HepG2 (cell line): Measurements from ENCODE around the gene TLE1. TPM values are rescaled to one million over a fixed set of nuclear protein-coding genes. Genes with fewer than 3 reads are reported as not detected.

Source experiments
- AKAP8 ChIP-seq: sonication (generic); formaldehyde crosslinking; IDR thresholded peaks from 2 replicates; pipeline ENCODE4 v1.5.1; 2020; ENCODE audit warnings: mild to moderate bottlenecking, missing genetic modification reagents
- AKNA ChIP-seq: sonication (generic); formaldehyde crosslinking; IDR thresholded peaks from 2 replicates; pipeline ENCODE4 v1.4.0; 2020; ENCODE audit warnings: missing genetic modification reagents, borderline replicate concordance
- HMG20A ChIP-seq: IDR thresholded peaks from 2 replicates; pipeline ENCODE4 v1.6.1; 2016; ENCODE audit warnings: borderline replicate concordance
- HMG20B ChIP-seq: conservative IDR thresholded peaks from 2 replicates; pipeline ENCODE4 v1.6.1; 2016; ENCODE audit warnings: missing genetic modification reagents, missing compliant biosample characterization
- HNRNPL ChIP-seq: fragments of 200-400 bp; formaldehyde crosslinking; IDR thresholded peaks from 2 replicates; pipeline ENCODE4 v1.6.1; 2017; ENCODE audit warnings: mild to moderate bottlenecking, low read depth, low read length
- IKZF4 ChIP-seq: sonication (generic); formaldehyde crosslinking; IDR thresholded peaks from 2 replicates; pipeline ENCODE4 v1.5.1; 2020; ENCODE audit warnings: borderline replicate concordance, mild to moderate bottlenecking, low read depth, missing genetic modification reagents; ENCODE audit errors: not compliant biosample characterization
- KLF16 ChIP-seq, 2 experiments: sonication (generic) in 1 of 2; formaldehyde crosslinking in 1 of 2; IDR thresholded peaks; 2 replicates each; pipeline versions ENCODE4 v1.6.1 to v1.8.0; 2016 to 2023; ENCODE audit warnings: missing genetic modification reagents in 2 of 2, missing compliant biosample characterization in 1 of 2
- MBNL3 ChIP-seq: fragments of 250-450 bp; sonication (Bioruptor Pico); conservative IDR thresholded peaks from 2 replicates; pipeline ENCODE4 v1.8.0; 2022; ENCODE audit warnings: mild to moderate bottlenecking, inconsistent platforms
- MYPOP ChIP-seq: sonication (generic); formaldehyde crosslinking; IDR thresholded peaks from 2 replicates; pipeline ENCODE4 v1.8.1; 2023; ENCODE audit warnings: mild to moderate bottlenecking, moderate library complexity, missing genetic modification reagents
- RFXAP ChIP-seq: sonication (generic); formaldehyde crosslinking; IDR thresholded peaks from 2 replicates; pipeline ENCODE4 v1.4.0; 2020; ENCODE audit warnings: missing genetic modification reagents, borderline replicate concordance
- SKIL ChIP-seq: sonication (generic); formaldehyde crosslinking; IDR thresholded peaks from 2 replicates; pipeline ENCODE4 v1.8.0; 2022; ENCODE audit warnings: missing genetic modification reagents, mild to moderate bottlenecking, moderate library complexity, borderline replicate concordance
- SOX6 ChIP-seq, 2 experiments: fragments of 450-650 bp in 1 of 2; sonication (generic) in 1 of 2; formaldehyde crosslinking in 1 of 2; IDR thresholded peaks; 2 replicates each; pipeline versions ENCODE4 v1.4.0 to v1.6.1; 2017 to 2020; ENCODE audit warnings: antibody characterized with exemption in 1 of 2, mild to moderate bottlenecking in 1 of 2, missing genetic modification reagents in 1 of 2
- TMF1 ChIP-seq: sonication (generic); formaldehyde crosslinking; IDR thresholded peaks from 2 replicates; pipeline ENCODE4 v1.8.1; 2022; ENCODE audit warnings: low read depth, missing genetic modification reagents
- ZBTB37 ChIP-seq: sonication (generic); formaldehyde crosslinking; IDR thresholded peaks from 2 replicates; pipeline ENCODE4 v1.4.0; 2020; ENCODE audit warnings: mild to moderate bottlenecking, missing genetic modification reagents
- ZMYM4 ChIP-seq: sonication (generic); formaldehyde crosslinking; IDR thresholded peaks from 2 replicates; pipeline ENCODE4 v1.8.1; 2023; ENCODE audit warnings: mild to moderate bottlenecking, missing genetic modification reagents
- ZNF30 ChIP-seq: sonication (generic); formaldehyde crosslinking; IDR thresholded peaks from 2 replicates; pipeline ENCODE4 v1.5.0; 2020; ENCODE audit warnings: mild to moderate bottlenecking, missing genetic modification reagents
- ZNF557 ChIP-seq: sonication (generic); formaldehyde crosslinking; IDR thresholded peaks from 2 replicates; pipeline ENCODE4 v1.4.0; 2020; ENCODE audit warnings: missing genetic modification reagents
- ZSCAN31 ChIP-seq: sonication (generic); formaldehyde crosslinking; IDR thresholded peaks from 2 replicates; pipeline ENCODE4 v1.5.0; 2020; ENCODE audit warnings: low read depth, mild to moderate bottlenecking, missing genetic modification reagents
- polyA plus RNA-seq, 8 experiments: library from polyadenylated mRNA; depleted of rRNA in 3 of 8; stranded (reverse) in 7 of 8; unstranded in 1 of 8; fragments of >200 nt; fragmentation: Illumina TruSeq in 4 of 8; extraction: Trizol in 4 of 8; gene quantifications; 2 replicates each; pipeline versions ENCODE4 v1.2.1 to v1.2.3, GENCODE V29; 2011 to 2016; ENCODE audit warnings: low read depth in 4 of 8, missing spikeins in 1 of 8, mixed read lengths in 1 of 8; ENCODE audit not compliant: insufficient read depth in 1 of 8
- total RNA-seq, 5 experiments: library from RNA; depleted of rRNA; stranded (reverse); fragments of >200 nt; fragmentation: Illumina TruSeq; extraction: Trizol; gene quantifications; 2 replicates each; pipeline ENCODE4 v1.2.3, GENCODE V29; 2016; ENCODE audit warnings: low read depth in 1 of 5

TLE1 gene
- total and polyA plus RNA-seq, 2 of the 13 experiments (the other 11 are each of a cell fraction or from before 2014, with no cell fraction given): 35.9 to 109 TPM

GRCh38 chr9:81686614-81687520, 2.5 kb downstream of the TLE1 start (continued):
- TF ChIP-seq MYPOP (CRISPR knock-in tag) (peak; percentile 79; the same call in 1 of the 2 replicates), TMF1 (no peak), HNRNPL (no peak), KLF16 (CRISPR knock-in tag; IDR thresholded peaks at IDR 0.05) (peak in 1 of 2 experiments; percentile 91; a peak in 2 of 4 replicates), ZBTB37 (peak; percentile 77), IKZF4 (CRISPR knock-in tag) (no peak), SOX6 (IDR thresholded peaks at IDR 0.05) (no peak), SOX6 (CRISPR knock-in tag; IDR thresholded peaks at IDR 0.05) (peak; percentile 100), MBNL3 (CRISPR knock-in tag) (no peak), ZMYM4 (CRISPR knock-in tag) (peak; percentile 87), ZNF30 (no peak), HMG20B (CRISPR knock-in tag) (peak; percentile 94), SKIL (CRISPR knock-in tag) (peak; percentile 98), HMG20A (CRISPR knock-in tag) (peak; percentile 95), ZNF557 (CRISPR knock-in tag) (no peak), AKNA (CRISPR knock-in tag) (no peak; the same call in 1 of the 2 replicates), AKAP8 (CRISPR knock-in tag) (peak; percentile 34; the same call in 1 of the 2 replicates), ZSCAN31 (CRISPR knock-in tag) (no peak), RFXAP (CRISPR knock-in tag) (no peak)
